SH-SY5Y (cell line): ENCODE data around the gene TMEM117.

Experiments used
- GATA2 ChIP-seq: IDR thresholded peaks from 2 replicates; pipeline ENCODE4 v1.6.1; 2011; ENCODE audit warnings: mild to moderate bottlenecking, low read depth, low read length
- GATA3 ChIP-seq: IDR thresholded peaks from 2 replicates; pipeline ENCODE4 v1.6.1; 2011; ENCODE audit warnings: low read depth, mild to moderate bottlenecking, low read length, moderate library complexity

TMEM117 gene

GRCh38 chr12:43992856-43993255, 157.0 kb downstream of the TMEM117 start:
- TF ChIP-seq GATA3 (no peak), GATA2 (no peak)

GRCh38 chr12:44000309-44000952, 164.6 kb downstream of the TMEM117 start:
- TF ChIP-seq GATA2 (no peak), GATA3 (no peak)

GRCh38 chr12:44002607-44003006, 166.7 kb downstream of the TMEM117 start:
- no peak for TF ChIP-seq GATA2

- no peak for TF ChIP-seq GATA2
- TF ChIP-seq GATA3: no peak
Measured at GRCh38 chr12:44003721-44004120, 167.8 kb downstream of the TMEM117 start.

GRCh38 chr12:44015333-44015941, 179.6 kb downstream of the TMEM117 start:
- TF ChIP-seq GATA2 (no peak), GATA3 (no peak)

GRCh38 chr12:44017216-44017615, 181.3 kb downstream of the TMEM117 start:
- TF ChIP-seq GATA2 (no peak), GATA3 (no peak)

- TF ChIP-seq GATA3 (no peak), GATA2 (no peak)
Measured at GRCh38 chr12:44019118-44019517, 183.2 kb downstream of the TMEM117 start.

GRCh38 chr12:44020555-44020954, 184.7 kb downstream of the TMEM117 start:
- TF ChIP-seq GATA3 (no peak), GATA2 (no peak)

- TF ChIP-seq GATA2 (no peak), GATA3 (no peak)
Measured at GRCh38 chr12:44021471-44021971, 185.6 kb downstream of the TMEM117 start.

GRCh38 chr12:44025499-44025898, 189.6 kb downstream of the TMEM117 start:
- no peak for TF ChIP-seq GATA3
- TF ChIP-seq GATA2: no peak

GRCh38 chr12:44026046-44026445, 190.2 kb downstream of the TMEM117 start:
- TF ChIP-seq GATA3: no peak

GRCh38 chr12:44029194-44029593, 193.3 kb downstream of the TMEM117 start:
- TF ChIP-seq GATA3 (no peak), GATA2 (no peak)

- no peak for TF ChIP-seq GATA2
- TF ChIP-seq GATA3: no peak
Measured at GRCh38 chr12:44031472-44032185, 195.7 kb downstream of the TMEM117 start.

GRCh38 chr12:44034906-44035305, 199.0 kb downstream of the TMEM117 start:
- TF ChIP-seq GATA2: no peak
- TF ChIP-seq GATA3: no peak

GRCh38 chr12:44036875-44037443, 201.1 kb downstream of the TMEM117 start:
- TF ChIP-seq GATA3 (no peak), GATA2 (no peak)

- TF ChIP-seq GATA2 (no peak), GATA3 (no peak)
Measured at GRCh38 chr12:44038411-44038810, 202.5 kb downstream of the TMEM117 start.
